GM21529 (cell line): ENCODE data around the gene CHPF2.
A peak's percentile ranks its signal among the peaks of the same experiment; 100 is the strongest.

Source experiments
- ATAC-seq: cut with Tn5 transposase; IDR thresholded peaks from one replicate; pipeline ENCODE4 v1.9.1; 2021; ENCODE audit not compliant: unreplicated experiment

The CHPF2 gene

GRCh38 chr7:151232091-151232916 lies at the start of gene CHPF2:
CHPF2 (plus strand) TSS chr7:151232483; CDS start chr7:151234012, 1,529 bp downstream.
- ATAC-seq, result peak; percentile 98

GRCh38 chr7:151185762-151186639 lies 46.3 kb upstream of the CHPF2 start:
- no peak for ATAC-seq

GRCh38 chr7:151186640-151187408 lies 45.5 kb upstream of the CHPF2 start, which contains the start of gene ASB10:
ASB10 (minus strand) TSS chr7:151187250; CDS start chr7:151187130, 120 bp downstream.
- ATAC-seq, result no peak

- ATAC-seq, result no peak
These were observed 44.7 kb upstream of the CHPF2 start for GRCh38 chr7:151187409-151188251.

- ATAC-seq, result peak; percentile 49
These were observed 44.1 kb upstream of the CHPF2 start for GRCh38 chr7:151188252-151188542.

GRCh38 chr7:151189038-151189437 lies 43.2 kb upstream of the CHPF2 start:
- ATAC-seq, result no peak

- ATAC-seq, result no peak
These were observed 40.7 kb upstream of the CHPF2 start for GRCh38 chr7:151191544-151191943.

- ATAC-seq, result no peak
These were observed 40.2 kb upstream of the CHPF2 start for GRCh38 chr7:151192002-151192539.

- ATAC-seq, result no peak
These were observed 38.9 kb upstream of the CHPF2 start for GRCh38 chr7:151193203-151193978.

GRCh38 chr7:151194188-151194587 lies 38.1 kb upstream of the CHPF2 start:
- no peak for ATAC-seq

- no peak for ATAC-seq
These were observed 36.5 kb upstream of the CHPF2 start for GRCh38 chr7:151195616-151196450.

GRCh38 chr7:151197932-151198331 lies 34.4 kb upstream of the CHPF2 start:
- ATAC-seq, result no peak

- no peak for ATAC-seq
These were observed 33.1 kb upstream of the CHPF2 start for GRCh38 chr7:151198945-151199848.

GRCh38 chr7:151201344-151201743 lies 30.9 kb upstream of the CHPF2 start:
- ATAC-seq, result no peak

- no peak for ATAC-seq
These were observed 30.5 kb upstream of the CHPF2 start for GRCh38 chr7:151201751-151202150.

GRCh38 chr7:151202836-151203235 lies 29.4 kb upstream of the CHPF2 start:
- ATAC-seq, result no peak

GRCh38 chr7:151204383-151205032 lies 27.8 kb upstream of the CHPF2 start:
- ATAC-seq, result no peak
